Measurements from ENCODE around the gene NPEPL1. TPM values are rescaled to one million over a fixed set of nuclear protein-coding genes. Genes with fewer than 3 reads are reported as not detected.
"Not testable (repeated sequence)": the region's sequence is repeated elsewhere in the genome, so short reads cannot be mapped to it uniquely, and the experiment has no call there.

Gene NPEPL1
- polyA plus RNA-seq, 1 donor (not counting 4 experiments of a cell fraction or from before 2014, with no cell fraction given) = 4.4 TPM

GRCh38 chr20:58756450-58756775 is 63.8 kb downstream of the NPEPL1 start:
- Histone ChIP-seq H3K4me1 (ENCODE audit: control insufficient read depth, extremely low read depth, insufficient read depth, low read length) (no peaks in the 10 kb centered on the region), H3K9me3 (ENCODE audit: control insufficient read depth, low read depth, low read length) (no peaks in the 10 kb centered on the region), H3K79me2 (ENCODE audit: control insufficient read depth, insufficient read depth, low read length) (no peaks in the 10 kb centered on the region), H4K20me1 (ENCODE audit: control insufficient read depth, extremely low read depth, insufficient read depth, low read length) (no peaks in the 10 kb centered on the region), H3K9ac (ENCODE audit: control insufficient read depth, extremely low read depth, insufficient read depth, low read length) (no peak overlapping the region), H3K27ac (ENCODE audit: control insufficient read depth, insufficient read depth, low read length) (no peak overlapping the region), H3K27me3 (ENCODE audit: control insufficient read depth, extremely low read depth, insufficient read depth, low read length) (peaks cover 9% of the 10 kb centered on the region), H3K4me3 (ENCODE audit: control insufficient read depth in 2 of 3, extremely low read depth in 1 of 3, insufficient read depth in 2 of 3, low read depth in 1 of 3, low read length in 3 of 3) (no peak overlapping the region), H3K9me1 (ENCODE audit: control insufficient read depth, extremely low read depth, insufficient read depth, low read length) (no peaks in the 10 kb centered on the region), H3K4me2 (ENCODE audit: control insufficient read depth, extremely low read depth, insufficient read depth, low read depth, low read length) (no peak overlapping the region), H2AFZ (ENCODE audit: control insufficient read depth, low read length) (no peak overlapping the region), H3K36me3 (ENCODE audit: control insufficient read depth in 2 of 2, extremely low read depth in 1 of 2, insufficient read depth in 2 of 2, low read length in 2 of 2) (no peaks in the 10 kb centered on the region)
- FAIRE-seq = no peak
- no peak for TF ChIP-seq CTCF (optimal IDR thresholded peaks at IDR 0.05 in 1 of 3, IDR thresholded peaks at IDR 0.05 in 1 of 3, conservative IDR thresholded peaks at IDR 0.05 in 1 of 3; ENCODE audit: extremely low read depth in 1 of 3, insufficient read depth in 2 of 3, low read length in 3 of 3)
- no peak for TF ChIP-seq EZH2 (IDR thresholded peaks at IDR 0.05; ENCODE audit: low read length)
- dilution Hi-C loops (cut with MboI; ENCODE audit: extremely low pct_ligation_motif_present, low sequenced_read_pairs) = no loop called here
- no peak for DNase-seq (ENCODE audit: low read depth, low spot score)

GRCh38 chr20:58757647-58758046 is 65.0 kb downstream of the NPEPL1 start:
- H3K27ac ChIP-seq (ENCODE audit: control insufficient read depth, insufficient read depth, low read length) = not testable (repeated sequence)

GRCh38 chr20:58759947-58760346 is 67.3 kb downstream of the NPEPL1 start:
- no peak for TF ChIP-seq EZH2 (IDR thresholded peaks at IDR 0.05; ENCODE audit: low read length)
- no peak for TF ChIP-seq CTCF (optimal IDR thresholded peaks at IDR 0.05 in 1 of 3, IDR thresholded peaks at IDR 0.05 in 1 of 3, conservative IDR thresholded peaks at IDR 0.05 in 1 of 3; ENCODE audit: extremely low read depth in 1 of 3, insufficient read depth in 2 of 3, low read length in 3 of 3)
- Histone ChIP-seq H3K79me2 (ENCODE audit: control insufficient read depth, insufficient read depth, low read length) (no peaks in the 10 kb centered on the region), H2AFZ (ENCODE audit: control insufficient read depth, low read length) (no peak overlapping the region), H3K36me3 (ENCODE audit: control insufficient read depth in 2 of 2, extremely low read depth in 1 of 2, insufficient read depth in 2 of 2, low read length in 2 of 2) (no peaks in the 10 kb centered on the region), H3K4me2 (ENCODE audit: control insufficient read depth, extremely low read depth, insufficient read depth, low read depth, low read length) (no peak overlapping the region), H3K9ac (ENCODE audit: control insufficient read depth, extremely low read depth, insufficient read depth, low read length) (no peak overlapping the region), H4K20me1 (ENCODE audit: control insufficient read depth, extremely low read depth, insufficient read depth, low read length) (no peaks in the 10 kb centered on the region), H3K27me3 (ENCODE audit: control insufficient read depth, extremely low read depth, insufficient read depth, low read length) (peaks cover 10% of the 10 kb centered on the region), H3K27ac (ENCODE audit: control insufficient read depth, insufficient read depth, low read length) (no peak overlapping the region), H3K4me3 (ENCODE audit: control insufficient read depth in 2 of 3, extremely low read depth in 1 of 3, insufficient read depth in 2 of 3, low read depth in 1 of 3, low read length in 3 of 3) (no peak overlapping the region), H3K9me3 (ENCODE audit: control insufficient read depth, low read depth, low read length) (no peaks in the 10 kb centered on the region), H3K4me1 (ENCODE audit: control insufficient read depth, extremely low read depth, insufficient read depth, low read length) (no peaks in the 10 kb centered on the region), H3K9me1 (ENCODE audit: control insufficient read depth, extremely low read depth, insufficient read depth, low read length) (no peaks in the 10 kb centered on the region)
- FAIRE-seq = no peak
- dilution Hi-C loops (cut with MboI; ENCODE audit: extremely low pct_ligation_motif_present, low sequenced_read_pairs) = no loop called here
- DNase-seq (ENCODE audit: low read depth, low spot score) = no peak

More at GRCh38 chr20:58757647-58758046, 65.0 kb downstream of the NPEPL1 start:
- H3K9me1 ChIP-seq (ENCODE audit: control insufficient read depth, extremely low read depth, insufficient read depth, low read length); FAIRE-seq; H3K4me1 ChIP-seq (ENCODE audit: control insufficient read depth, extremely low read depth, insufficient read depth, low read length); H2AFZ ChIP-seq (ENCODE audit: control insufficient read depth, low read length); H3K4me3 ChIP-seq (ENCODE audit: control insufficient read depth in 2 of 3, extremely low read depth in 1 of 3, insufficient read depth in 2 of 3, low read depth in 1 of 3, low read length in 3 of 3); H3K79me2 ChIP-seq (ENCODE audit: control insufficient read depth, insufficient read depth, low read length); H3K9me3 ChIP-seq (ENCODE audit: control insufficient read depth, low read depth, low read length); H3K4me2 ChIP-seq (ENCODE audit: control insufficient read depth, extremely low read depth, insufficient read depth, low read depth, low read length); H3K36me3 ChIP-seq (ENCODE audit: control insufficient read depth in 2 of 2, extremely low read depth in 1 of 2, insufficient read depth in 2 of 2, low read length in 2 of 2); H3K9ac ChIP-seq (ENCODE audit: control insufficient read depth, extremely low read depth, insufficient read depth, low read length); DNase-seq (ENCODE audit: low read depth, low spot score); dilution Hi-C loops (cut with MboI; ENCODE audit: extremely low pct_ligation_motif_present, low sequenced_read_pairs); H4K20me1 ChIP-seq (ENCODE audit: control insufficient read depth, extremely low read depth, insufficient read depth, low read length): not testable (repeated sequence)
- H3K27me3 ChIP-seq (ENCODE audit: control insufficient read depth, extremely low read depth, insufficient read depth, low read length) = peaks cover 15% of the 10 kb centered on the region
